PFSK-1 (cell line): ENCODE results near the gene UBTD1.

Experiments used
- POLR2AphosphoS5 ChIP-seq: IDR thresholded peaks from 2 replicates; pipeline ENCODE4 v1.6.1; 2012; ENCODE audit warnings: low read depth, mild to moderate bottlenecking, control low read depth, low read length, moderate library complexity
- TAF1 ChIP-seq: IDR thresholded peaks from 2 replicates; pipeline ENCODE4 v1.6.1; 2012; ENCODE audit warnings: low read length, control low read depth, borderline replicate concordance; ENCODE audit not compliant: insufficient read depth
- TF ChIP-seq, protein P1 (sequence below), 2 experiments: IDR thresholded peaks; 2 replicates each; pipeline versions ENCODE4 v1.6.1 to v1.8.0; 2011 to 2012; ENCODE audit warnings: low read depth in 2 of 2, low read length in 2 of 2, control low read depth in 1 of 2, inconsistent platforms in 1 of 2, mild to moderate bottlenecking in 1 of 2, moderate library complexity in 1 of 2; ENCODE audit not compliant: insufficient read depth in 1 of 2

DNA sequence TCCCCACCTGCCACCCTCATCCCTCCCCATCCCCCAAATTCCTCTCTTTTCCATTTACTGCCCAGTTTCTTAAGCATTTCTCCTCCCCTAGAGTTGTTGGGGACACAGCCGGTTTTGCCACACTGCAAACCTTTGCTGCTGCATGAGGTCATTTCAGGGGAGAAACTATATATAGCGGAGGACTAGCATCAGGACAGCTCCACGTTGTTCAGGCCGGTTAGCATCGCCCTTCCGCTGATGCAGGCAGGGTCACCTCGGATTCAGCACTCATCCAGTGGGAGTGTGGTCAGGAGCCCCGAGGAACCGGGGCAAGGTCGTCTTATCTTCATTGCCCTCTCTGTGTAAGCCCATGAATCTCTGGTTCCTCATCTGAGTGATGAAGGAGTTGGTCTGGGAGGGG is 15.6 kb downstream of the UBTD1 start:
- TF ChIP-seq, protein P1, sequence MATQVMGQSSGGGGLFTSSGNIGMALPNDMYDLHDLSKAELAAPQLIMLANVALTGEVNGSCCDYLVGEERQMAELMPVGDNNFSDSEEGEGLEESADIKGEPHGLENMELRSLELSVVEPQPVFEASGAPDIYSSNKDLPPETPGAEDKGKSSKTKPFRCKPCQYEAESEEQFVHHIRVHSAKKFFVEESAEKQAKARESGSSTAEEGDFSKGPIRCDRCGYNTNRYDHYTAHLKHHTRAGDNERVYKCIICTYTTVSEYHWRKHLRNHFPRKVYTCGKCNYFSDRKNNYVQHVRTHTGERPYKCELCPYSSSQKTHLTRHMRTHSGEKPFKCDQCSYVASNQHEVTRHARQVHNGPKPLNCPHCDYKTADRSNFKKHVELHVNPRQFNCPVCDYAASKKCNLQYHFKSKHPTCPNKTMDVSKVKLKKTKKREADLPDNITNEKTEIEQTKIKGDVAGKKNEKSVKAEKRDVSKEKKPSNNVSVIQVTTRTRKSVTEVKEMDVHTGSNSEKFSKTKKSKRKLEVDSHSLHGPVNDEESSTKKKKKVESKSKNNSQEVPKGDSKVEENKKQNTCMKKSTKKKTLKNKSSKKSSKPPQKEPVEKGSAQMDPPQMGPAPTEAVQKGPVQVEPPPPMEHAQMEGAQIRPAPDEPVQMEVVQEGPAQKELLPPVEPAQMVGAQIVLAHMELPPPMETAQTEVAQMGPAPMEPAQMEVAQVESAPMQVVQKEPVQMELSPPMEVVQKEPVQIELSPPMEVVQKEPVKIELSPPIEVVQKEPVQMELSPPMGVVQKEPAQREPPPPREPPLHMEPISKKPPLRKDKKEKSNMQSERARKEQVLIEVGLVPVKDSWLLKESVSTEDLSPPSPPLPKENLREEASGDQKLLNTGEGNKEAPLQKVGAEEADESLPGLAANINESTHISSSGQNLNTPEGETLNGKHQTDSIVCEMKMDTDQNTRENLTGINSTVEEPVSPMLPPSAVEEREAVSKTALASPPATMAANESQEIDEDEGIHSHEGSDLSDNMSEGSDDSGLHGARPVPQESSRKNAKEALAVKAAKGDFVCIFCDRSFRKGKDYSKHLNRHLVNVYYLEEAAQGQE (IDR thresholded peaks at IDR 0.05; ENCODE audit: insufficient read depth in 1 of 2, low read depth in 2 of 2, low read length in 2 of 2), result no peak
- TF ChIP-seq TAF1 (no peak), POLR2AphosphoS5 (no peak)
